Calu3 (cell line): ENCODE measurements around the gene DPF3. TPM values are rescaled to one million over a fixed set of nuclear protein-coding genes. Genes with fewer than 3 reads are reported as not detected.
A peak's percentile ranks its signal among the peaks of the same experiment; 100 is the strongest.

Experiments
- BruUV-seq: library from RNA; stranded (reverse); fragments of 400-500 nt; replicated peaks from 2 replicates; lab custom pipeline; 2021; lab: Mats Ljungman, UMichigan
- CTCF ChIA-PET: fragments of 300-600 bp; sonication (Branson Sonifier 250); formaldehyde crosslinking; loops from one replicate; lab custom pipeline; 2022; ENCODE audit warnings: antibody characterized with exemption; lab: Charles Lee
- DNase-seq: peaks from one replicate; pipeline ENCODE4 v3.0.0; 2022
- H3K27ac Mint-ChIP-seq: one replicate; pipeline ENCODE4 v1.8.0; 2022; ENCODE audit warnings: mixed read lengths; ENCODE audit not compliant: unreplicated experiment
- H3K27me3 Mint-ChIP-seq: one replicate; pipeline ENCODE4 v1.8.0; 2022; ENCODE audit warnings: mixed read lengths; ENCODE audit not compliant: unreplicated experiment
- H3K36me3 Mint-ChIP-seq: one replicate; pipeline ENCODE4 v1.8.0; 2022; ENCODE audit warnings: mild to moderate bottlenecking, moderate library complexity, mixed read lengths; ENCODE audit not compliant: insufficient read depth, unreplicated experiment
- H3K4me1 Mint-ChIP-seq: one replicate; pipeline ENCODE4 v1.8.0; 2022; ENCODE audit warnings: mild to moderate bottlenecking, low read depth, mixed read lengths; ENCODE audit not compliant: unreplicated experiment
- H3K4me3 Mint-ChIP-seq: one replicate; pipeline ENCODE4 v1.8.0; 2022; ENCODE audit warnings: mild to moderate bottlenecking, low read depth, moderate library complexity, mixed read lengths; ENCODE audit not compliant: unreplicated experiment
- H3K9me3 Mint-ChIP-seq: one replicate; pipeline ENCODE4 v1.8.0; 2022; ENCODE audit warnings: low read depth, mixed read lengths; ENCODE audit not compliant: unreplicated experiment
- intact Hi-C: fragments of 100-400 bp; cut with micrococcal nuclease; formaldehyde crosslinking; loops from one replicate; pipeline ENCODE4 v1.10.0; 2022; ENCODE audit not compliant: unreplicated experiment
- total RNA-seq: library from RNA; stranded (reverse); gene quantifications from 2 replicates; pipeline ENCODE4 v1.2.3, GENCODE V29; 2022
- TF ChIP-seq, protein P1 (sequence below): fragments of 200-600 bp; IDR thresholded peaks from one replicate; pipeline ENCODE4 v1.8.0; 2022; ENCODE audit warnings: antibody characterized with exemption; ENCODE audit not compliant: unreplicated experiment

The DPF3 gene
- total RNA-seq, 1 experiment from 2014 or later: 9.6 TPM

DNA sequence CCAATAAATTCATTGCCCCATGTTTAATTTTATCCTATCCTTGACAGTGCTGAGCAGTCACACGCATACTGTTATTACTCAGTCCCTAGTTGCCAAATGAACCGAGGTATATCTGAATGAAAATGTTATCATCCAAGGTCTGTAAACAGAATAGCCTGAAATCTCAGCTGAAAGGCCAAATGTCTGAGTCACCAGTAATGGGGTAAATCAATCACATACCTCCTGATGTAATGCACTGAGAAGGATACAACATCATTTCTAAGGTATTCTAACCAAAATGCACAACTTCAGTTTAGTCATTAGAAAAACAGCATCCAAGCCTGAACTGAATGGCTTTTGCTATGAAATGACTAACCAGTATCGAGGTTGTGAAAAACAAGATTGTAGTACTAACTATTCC lies 228.6 kb downstream of the DPF3 start:
- intact Hi-C loops: loop anchor here (10.0 kb wide), 2 partner anchors 120 to 140 kb away; no protein-coding TSS in a partner anchor
- no peaks in the 10 kb centered on the region for H3K27me3 Mint-ChIP-seq
- peaks cover 33% of the 10 kb centered on the region for H3K4me1 Mint-ChIP-seq
- H3K9me3 Mint-ChIP-seq: no peaks in the 10 kb centered on the region
- no peaks in the 10 kb centered on the region for H3K36me3 Mint-ChIP-seq
- peak overlapping the region; percentile 42 for H3K4me3 Mint-ChIP-seq
- CTCF ChIA-PET: interaction anchor here (0.9 kb wide), 1 partner anchor 229 kb away, joined by 3 read pairs; the partner anchor contains the start of gene DPF3
- TF ChIP-seq, protein P1, sequence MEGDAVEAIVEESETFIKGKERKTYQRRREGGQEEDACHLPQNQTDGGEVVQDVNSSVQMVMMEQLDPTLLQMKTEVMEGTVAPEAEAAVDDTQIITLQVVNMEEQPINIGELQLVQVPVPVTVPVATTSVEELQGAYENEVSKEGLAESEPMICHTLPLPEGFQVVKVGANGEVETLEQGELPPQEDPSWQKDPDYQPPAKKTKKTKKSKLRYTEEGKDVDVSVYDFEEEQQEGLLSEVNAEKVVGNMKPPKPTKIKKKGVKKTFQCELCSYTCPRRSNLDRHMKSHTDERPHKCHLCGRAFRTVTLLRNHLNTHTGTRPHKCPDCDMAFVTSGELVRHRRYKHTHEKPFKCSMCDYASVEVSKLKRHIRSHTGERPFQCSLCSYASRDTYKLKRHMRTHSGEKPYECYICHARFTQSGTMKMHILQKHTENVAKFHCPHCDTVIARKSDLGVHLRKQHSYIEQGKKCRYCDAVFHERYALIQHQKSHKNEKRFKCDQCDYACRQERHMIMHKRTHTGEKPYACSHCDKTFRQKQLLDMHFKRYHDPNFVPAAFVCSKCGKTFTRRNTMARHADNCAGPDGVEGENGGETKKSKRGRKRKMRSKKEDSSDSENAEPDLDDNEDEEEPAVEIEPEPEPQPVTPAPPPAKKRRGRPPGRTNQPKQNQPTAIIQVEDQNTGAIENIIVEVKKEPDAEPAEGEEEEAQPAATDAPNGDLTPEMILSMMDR: no peak
- DNase-seq: peak; percentile 36
- no TSS peak for BruUV-seq
- H3K27ac Mint-ChIP-seq: peak overlapping the region; percentile 77

DNA sequence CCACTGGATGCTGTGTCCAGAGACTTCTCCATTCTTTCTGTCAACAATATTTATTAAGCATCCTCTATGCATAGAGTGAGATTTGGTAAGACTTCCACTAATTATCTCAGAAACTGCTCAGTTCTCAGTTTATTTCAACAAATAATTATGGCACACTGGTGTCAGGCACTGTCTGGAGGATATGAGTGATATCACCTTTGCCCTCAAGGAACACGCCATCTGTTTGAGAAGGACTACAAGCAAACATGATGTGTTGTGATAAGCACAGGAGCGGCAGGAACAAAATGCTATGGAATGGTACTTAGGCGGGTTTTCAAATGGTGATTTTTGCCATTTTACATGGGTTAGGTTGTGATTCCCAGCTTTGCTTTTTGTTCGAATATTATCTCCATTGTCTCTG lies 229.2 kb downstream of the DPF3 start:
- TF ChIP-seq, protein P1: no peak
- peaks cover 33% of the 10 kb centered on the region for H3K4me1 Mint-ChIP-seq
- CTCF ChIA-PET: interaction anchor here (0.9 kb wide), 1 partner anchor 229 kb away, joined by 3 read pairs; the partner anchor contains the start of gene DPF3
- intact Hi-C loops: loop anchor here (1.0 to 10.0 kb wide), 3 partner anchors 45 to 140 kb away; no protein-coding TSS in a partner anchor
- H3K9me3 Mint-ChIP-seq: no peaks in the 10 kb centered on the region
- no peaks in the 10 kb centered on the region for H3K36me3 Mint-ChIP-seq
- no peaks in the 10 kb centered on the region for H3K27me3 Mint-ChIP-seq
- H3K4me3 Mint-ChIP-seq: peak overlapping the region; percentile 42
- no TSS peak for BruUV-seq
- peak overlapping the region; percentile 77 for H3K27ac Mint-ChIP-seq
- DNase-seq: no peak

DNA sequence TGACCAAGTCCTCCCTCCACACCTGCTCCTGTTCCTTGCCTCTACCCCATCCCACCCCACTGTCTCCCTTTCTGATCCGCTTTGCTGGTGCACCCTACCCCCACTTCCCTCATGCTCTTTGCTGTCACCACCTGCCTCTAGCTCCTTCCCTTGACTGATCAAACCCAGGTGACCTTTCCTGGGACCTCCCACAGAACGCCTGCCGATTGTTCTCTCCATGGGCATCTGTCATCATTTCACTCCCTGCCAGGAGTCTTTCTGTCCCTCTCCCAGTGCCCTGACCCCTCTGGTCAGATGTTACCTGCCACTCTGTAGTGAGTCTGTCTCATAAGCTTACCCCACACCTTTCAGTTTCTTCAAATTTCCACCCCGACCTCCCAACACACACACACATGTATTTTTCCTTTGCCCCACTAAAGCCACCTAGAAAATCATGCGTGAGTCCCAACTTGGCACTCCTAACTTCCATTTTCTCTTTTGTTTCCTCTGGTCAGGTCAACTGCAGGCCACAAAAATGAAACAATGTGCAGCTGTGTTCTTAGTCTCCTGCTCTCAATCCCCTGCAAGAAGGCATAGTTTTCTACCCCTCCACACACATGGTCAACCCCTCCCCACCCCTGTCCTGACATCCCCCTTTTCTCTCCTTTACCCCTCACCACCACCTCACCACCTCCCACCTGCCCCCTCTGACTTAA lies 229.8 kb downstream of the DPF3 start:
- Mint-ChIP-seq H3K27me3 (no peaks in the 10 kb centered on the region), H3K9me3 (no peaks in the 10 kb centered on the region), H3K4me1 (peaks cover 33% of the 10 kb centered on the region), H3K27ac (peak overlapping the region; percentile 12), H3K4me3 (no peak overlapping the region), H3K36me3 (no peaks in the 10 kb centered on the region)
- DNase-seq: no peak
- intact Hi-C loops: loop anchor here (1.0 to 10.0 kb wide), 3 partner anchors 45 to 139 kb away; no protein-coding TSS in a partner anchor
- BruUV-seq: no TSS peak
- CTCF ChIA-PET: interaction anchor here (0.6 to 0.9 kb wide), 2 partner anchors 230 to 247 kb away, joined by 3 read pairs; partner anchors contain the start of gene DPF3
- TF ChIP-seq, protein P1: no peak

DNA sequence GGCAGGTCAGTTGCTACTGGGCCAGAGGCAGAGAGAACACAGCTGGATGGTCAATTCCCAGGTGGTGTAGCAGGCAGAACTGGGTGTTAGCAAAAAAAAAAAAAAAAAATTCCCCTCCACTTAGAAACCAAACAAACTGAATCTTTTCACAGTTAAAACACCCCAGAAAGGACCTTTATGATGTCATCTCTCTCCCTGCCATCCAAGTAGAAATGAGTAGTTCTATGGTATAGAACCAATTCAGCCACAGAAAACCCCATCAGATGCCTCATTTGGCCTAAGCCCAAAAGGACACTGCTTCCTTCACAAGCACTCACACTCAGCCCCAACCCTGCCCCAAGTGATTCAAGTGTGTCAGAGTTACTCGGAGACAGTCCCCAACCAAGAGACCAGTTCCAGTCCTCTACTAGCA lies 230.8 kb downstream of the DPF3 start:
- Mint-ChIP-seq H3K4me3 (no peak overlapping the region), H3K27me3 (no peaks in the 10 kb centered on the region), H3K9me3 (no peaks in the 10 kb centered on the region), H3K27ac (no peak overlapping the region), H3K36me3 (no peaks in the 10 kb centered on the region), H3K4me1 (peaks cover 33% of the 10 kb centered on the region)
- CTCF ChIA-PET: no interaction called here
- TF ChIP-seq, protein P1: no peak
- DNase-seq: no peak
- BruUV-seq: no TSS peak
- intact Hi-C loops: loop anchor here (10.0 kb wide), 2 partner anchors 122 to 138 kb away; no protein-coding TSS in a partner anchor
